Ovary (tissue), 3 donors: ENCODE data around the gene FKBP2.

Experiments used
- CTCF ChIP-seq, 3 donors: fragments of 450-650 bp in 2 of 3; fragments of 200-600 bp in 1 of 3; IDR thresholded peaks; one replicate each; pipeline versions ENCODE4 v1.5.1 to v1.8.0; 2016 to 2022; ENCODE audit warnings: antibody characterized with exemption in 3 of 3, mild to moderate bottlenecking in 1 of 3
- POLR2A ChIP-seq: fragments of 450-650 bp; IDR thresholded peaks from one replicate; pipeline ENCODE4 v1.6.1; 2017; ENCODE audit warnings: antibody characterized with exemption, mild to moderate bottlenecking, moderate library complexity
- donor health status: DM: no; HTN: no; CAD: no.

- TF ChIP-seq CTCF (IDR thresholded peaks at IDR 0.05) (no peak), POLR2A (no peak)
Measured at GRCh38 chr11:64249038-64249437, 8.1 kb downstream of the FKBP2 start.
